Putamen (tissue), 1 donor: ENCODE measurements around the gene CAMK2B.

Experiments used
- DNase-seq: peaks from one replicate; pipeline ENCODE4 v3.0.0-alpha.2; 2016; ENCODE audit warnings: low spot score

Gene CAMK2B

GRCh38 chr7:44308596-44309270, 16.7 kb downstream of the CAMK2B start:
- DNase-seq = no peak

- no peak for DNase-seq
Measured at GRCh38 chr7:44307905-44308595, 17.3 kb downstream of the CAMK2B start.

GRCh38 chr7:44307301-44307900, 18.0 kb downstream of the CAMK2B start:
- no peak for DNase-seq

GRCh38 chr7:44306606-44307005, 18.8 kb downstream of the CAMK2B start:
- DNase-seq = no peak

GRCh38 chr7:44305564-44306507, 19.6 kb downstream of the CAMK2B start:
- DNase-seq = no peak

GRCh38 chr7:44294325-44295069, 30.9 kb downstream of the CAMK2B start:
- DNase-seq = no peak

- no peak for DNase-seq
Measured at GRCh38 chr7:44293561-44294324, 31.7 kb downstream of the CAMK2B start.

- DNase-seq = no peak
Measured at GRCh38 chr7:44292876-44293560, 32.4 kb downstream of the CAMK2B start.

- DNase-seq = no peak
Measured at GRCh38 chr7:44292420-44292817, 33.0 kb downstream of the CAMK2B start.

GRCh38 chr7:44291733-44292419, 33.5 kb downstream of the CAMK2B start:
- no peak for DNase-seq

GRCh38 chr7:44291066-44291732, 34.2 kb downstream of the CAMK2B start:
- no peak for DNase-seq

- no peak for DNase-seq
Measured at GRCh38 chr7:44290252-44290620, 35.2 kb downstream of the CAMK2B start.

- DNase-seq = no peak
Measured at GRCh38 chr7:44289341-44290251, 35.8 kb downstream of the CAMK2B start.

GRCh38 chr7:44288811-44289340, 36.5 kb downstream of the CAMK2B start:
- no peak for DNase-seq

GRCh38 chr7:44288381-44288685, 37.1 kb downstream of the CAMK2B start:
- no peak for DNase-seq

- DNase-seq = no peak
Measured at GRCh38 chr7:44287488-44288380, 37.7 kb downstream of the CAMK2B start.
